Regular cardiac myocyte (primary cell): ENCODE measurements around the gene NPAS1. TPM values are rescaled to one million over a fixed set of nuclear protein-coding genes. Genes with fewer than 3 reads are reported as not detected.

ENCODE experiments used
- total RNA-seq: library from RNA; depleted of rRNA; stranded (reverse); fragments of >200 nt; gene quantifications from 2 replicates; pipeline ENCODE4 v1.2.3, GENCODE V29; 2014

The NPAS1 gene
- 3.4 and 5.6 TPM in 2 replicates for total RNA-seq

GRCh38 chr19:47019431-47020041 lies at the start of gene NPAS1:
Gene NPAS1, plus strand, starts transcription at chr19:47019837. Its CDS starts 1,211 bp downstream, at chr19:47021048.

Other genes starting within 250 kb of the NPAS1 start
- gene SLC1A5, start 231.2 kb upstream of the NPAS1 start, total RNA-seq = 76.4 and 167 TPM in 2 replicates
- 152 and 174 TPM in 2 replicates for gene AP2S1, start 169.0 kb upstream of the NPAS1 start, total RNA-seq
- gene ARHGAP35, start 158.8 kb upstream of the NPAS1 start, total RNA-seq = 42.6 and 49.3 TPM in 2 replicates
- gene TMEM160, start 28.8 kb downstream of the NPAS1 start, total RNA-seq = 13.5 and 21.7 TPM in 2 replicates
- 3.9 and 23.0 TPM in 2 replicates for gene ZC3H4, start 93.9 kb downstream of the NPAS1 start, total RNA-seq
- 94.4 and 192 TPM in 2 replicates for gene SAE1, start 111.0 kb downstream of the NPAS1 start, total RNA-seq
- 10.2 and 16.1 TPM in 2 replicates for gene BBC3, start 211.4 kb downstream of the NPAS1 start, total RNA-seq
- gene CCDC9, start 236.7 kb downstream of the NPAS1 start, total RNA-seq = 6.2 and 20.1 TPM in 2 replicates